Smooth muscle cell (in vitro differentiated cells): Measurements from ENCODE around the gene PCIF1. TPM values are rescaled to one million over a fixed set of nuclear protein-coding genes. Genes with fewer than 3 reads are reported as not detected.

Experiments used
- DNase-seq: peaks from one replicate; lab custom pipeline; 2025; ENCODE audit not compliant: unreplicated experiment; lab: John Stamatoyannopoulos, UW
- H2AFZ ChIP-seq: fragments of 200-600 bp; sonication (generic); 2 replicates; pipeline ENCODE4 v1.6.0; 2016; ENCODE audit warnings: antibody characterized with exemption, low read depth, mild to moderate bottlenecking
- H3F3A ChIP-seq: fragments of 200-600 bp; sonication (generic); 2 replicates; pipeline ENCODE4 v1.6.0; 2017; ENCODE audit warnings: antibody characterized with exemption, low read depth
- H3K27ac ChIP-seq: fragments of 200-600 bp; sonication (generic); 2 replicates; pipeline ENCODE4 v1.5.1; 2016; ENCODE audit warnings: low read depth, mild to moderate bottlenecking
- H3K27me3 ChIP-seq: fragments of 200-600 bp; sonication (generic); 2 replicates; pipeline ENCODE4 v1.6.1; 2016; ENCODE audit warnings: low read depth, mild to moderate bottlenecking
- H3K36me3 ChIP-seq: fragments of 200-600 bp; sonication (generic); 2 replicates; pipeline ENCODE4 v1.5.1; 2016; ENCODE audit warnings: low read depth
- H3K4me1 ChIP-seq: fragments of 200-600 bp; sonication (generic); 2 replicates; pipeline ENCODE4 v1.5.1; 2016; ENCODE audit warnings: low read depth
- H3K4me2 ChIP-seq: fragments of 200-600 bp; sonication (generic); 2 replicates; pipeline ENCODE4 v1.6.0; 2016; ENCODE audit warnings: mild to moderate bottlenecking
- H3K4me3 ChIP-seq: fragments of 200-600 bp; sonication (generic); 2 replicates; pipeline ENCODE4 v1.5.1; 2016; ENCODE audit warnings: mild to moderate bottlenecking
- H3K79me2 ChIP-seq: fragments of 200-600 bp; sonication (generic); 2 replicates; pipeline ENCODE4 v1.6.0; 2016; ENCODE audit warnings: low read depth, mild to moderate bottlenecking
- H3K9ac ChIP-seq: fragments of 200-600 bp; sonication (generic); 2 replicates; pipeline ENCODE4 v1.6.0; 2016; ENCODE audit warnings: low read depth
- H3K9me3 ChIP-seq: fragments of 200-600 bp; sonication (generic); replicated peaks from 2 replicates; pipeline ENCODE4 v1.5.1; 2016; ENCODE audit warnings: low read depth
- H4K20me1 ChIP-seq: fragments of 200-600 bp; sonication (generic); 2 replicates; pipeline ENCODE4 v1.6.0; 2016; ENCODE audit warnings: low read depth
- WGBS: methylation state at CpG from one replicate; pipeline ENCODE4 v1.1.7; 2016; ENCODE audit warnings: low lambda C conversion rate; 5-methylcytosine and 5-hydroxymethylcytosine counted together
- polyA plus RNA-seq: library from polyadenylated mRNA; unstranded; fragments of >200 nt; fragmentation: Nextera tagmentation; extraction: Ambion mirVana; gene quantifications from 2 replicates; pipeline ENCODE4 v1.2.1, GENCODE V29; 2016
- total RNA-seq: library from RNA; depleted of rRNA; stranded (reverse); fragments of >200 nt; gene quantifications from 2 replicates; pipeline ENCODE4 v1.2.3, GENCODE V29; 2014
- TF ChIP-seq, protein P1 (sequence below): fragments of 200-600 bp; sonication (generic); IDR thresholded peaks from 2 replicates; pipeline ENCODE4 v1.5.1; 2017; ENCODE audit warnings: borderline replicate concordance, mild to moderate bottlenecking, antibody characterized with exemption; ENCODE audit not compliant: insufficient read depth, poor library complexity, severe bottlenecking

Gene PCIF1
- total and polyA plus RNA-seq, 2 experiments from 2014 or later, result 13.5 to 38.9 TPM

DNA sequence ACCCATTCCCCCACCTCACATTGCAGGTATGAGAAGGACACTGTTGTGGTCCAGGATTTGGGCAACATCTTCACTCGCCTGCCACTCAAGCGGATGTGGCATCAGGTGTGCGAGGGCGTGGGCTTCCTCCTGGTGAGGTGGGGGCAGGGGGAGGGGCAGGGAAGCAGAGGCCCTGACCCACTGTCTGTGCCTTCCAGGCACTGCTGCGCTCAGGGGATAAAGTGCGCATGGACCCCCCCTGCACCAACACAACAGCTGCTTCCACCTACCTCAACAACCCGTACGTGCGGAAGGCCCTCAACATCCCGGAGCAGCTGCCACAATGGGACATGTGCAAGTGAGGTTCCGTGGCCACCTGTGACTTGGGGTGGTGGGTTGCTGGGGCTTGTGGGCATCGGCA, 39.7 kb upstream of the PCIF1 start:
- 93% methylated on average over 12 of the region's 12 CpGs for WGBS
- H2AFZ ChIP-seq, result no peak overlapping the region
- H3K36me3 ChIP-seq, result no peaks in the 10 kb centered on the region

DNA sequence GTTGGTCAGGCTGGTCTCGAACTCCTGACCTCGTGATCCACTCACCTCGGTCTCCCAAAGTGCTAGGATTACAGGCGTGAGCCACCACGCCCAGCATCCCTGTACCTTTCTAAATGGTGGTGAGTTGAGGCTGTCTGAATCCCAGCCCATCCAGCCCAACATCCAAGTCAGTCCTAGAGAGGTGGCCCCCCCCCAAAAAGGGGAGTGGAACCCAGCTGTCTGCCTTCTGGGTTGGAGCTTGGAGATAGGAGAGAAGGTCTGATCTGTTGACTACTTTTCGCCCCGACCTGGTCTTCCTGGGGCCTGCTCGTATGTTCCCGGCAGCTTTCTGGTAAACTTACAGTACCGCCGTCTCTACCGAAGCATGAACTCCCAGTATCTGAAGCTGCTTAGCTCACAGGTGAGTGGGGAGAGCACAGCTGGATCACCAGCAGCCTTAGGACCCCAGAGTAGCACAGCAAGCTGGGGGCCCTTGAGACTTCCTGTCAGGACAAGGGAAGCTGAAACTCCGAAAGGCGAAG, 37.8 kb upstream of the PCIF1 start:
- TF ChIP-seq, protein P1, sequence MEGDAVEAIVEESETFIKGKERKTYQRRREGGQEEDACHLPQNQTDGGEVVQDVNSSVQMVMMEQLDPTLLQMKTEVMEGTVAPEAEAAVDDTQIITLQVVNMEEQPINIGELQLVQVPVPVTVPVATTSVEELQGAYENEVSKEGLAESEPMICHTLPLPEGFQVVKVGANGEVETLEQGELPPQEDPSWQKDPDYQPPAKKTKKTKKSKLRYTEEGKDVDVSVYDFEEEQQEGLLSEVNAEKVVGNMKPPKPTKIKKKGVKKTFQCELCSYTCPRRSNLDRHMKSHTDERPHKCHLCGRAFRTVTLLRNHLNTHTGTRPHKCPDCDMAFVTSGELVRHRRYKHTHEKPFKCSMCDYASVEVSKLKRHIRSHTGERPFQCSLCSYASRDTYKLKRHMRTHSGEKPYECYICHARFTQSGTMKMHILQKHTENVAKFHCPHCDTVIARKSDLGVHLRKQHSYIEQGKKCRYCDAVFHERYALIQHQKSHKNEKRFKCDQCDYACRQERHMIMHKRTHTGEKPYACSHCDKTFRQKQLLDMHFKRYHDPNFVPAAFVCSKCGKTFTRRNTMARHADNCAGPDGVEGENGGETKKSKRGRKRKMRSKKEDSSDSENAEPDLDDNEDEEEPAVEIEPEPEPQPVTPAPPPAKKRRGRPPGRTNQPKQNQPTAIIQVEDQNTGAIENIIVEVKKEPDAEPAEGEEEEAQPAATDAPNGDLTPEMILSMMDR, result no peak
- Histone ChIP-seq H4K20me1 (no peaks in the 10 kb centered on the region), H3K27ac (no peak overlapping the region), H3K4me2 (no peak overlapping the region), H3K9me3 (no peaks in the 10 kb centered on the region), H3F3A (peaks cover 12% of the 10 kb centered on the region), H3K27me3 (no peaks in the 10 kb centered on the region), H3K4me1 (peaks cover 4% of the 10 kb centered on the region), H3K36me3 (no peaks in the 10 kb centered on the region), H3K4me3 (no peak overlapping the region), H3K9ac (no peak overlapping the region), H3K79me2 (peaks cover 4% of the 10 kb centered on the region), H2AFZ (no peak overlapping the region)
- DNase-seq, result no peak
- 98% methylated on average over 14 of the region's 14 CpGs for WGBS

More for the DNA sequence above, 39.7 kb upstream of the PCIF1 start:
- no peak for DNase-seq
- TF ChIP-seq, protein P1, result no peak
- peaks cover 9% of the 10 kb centered on the region for H3F3A ChIP-seq
- no peak overlapping the region for H3K4me2 ChIP-seq
- no peaks in the 10 kb centered on the region for H3K9me3 ChIP-seq
- H3K27me3 ChIP-seq, result no peaks in the 10 kb centered on the region
- H3K9ac ChIP-seq, result no peak overlapping the region
- no peak overlapping the region for H3K4me3 ChIP-seq
- peaks cover 6% of the 10 kb centered on the region for H3K4me1 ChIP-seq
- no peaks in the 10 kb centered on the region for H4K20me1 ChIP-seq
- peaks cover 5% of the 10 kb centered on the region for H3K79me2 ChIP-seq
- no peak overlapping the region for H3K27ac ChIP-seq

DNA sequence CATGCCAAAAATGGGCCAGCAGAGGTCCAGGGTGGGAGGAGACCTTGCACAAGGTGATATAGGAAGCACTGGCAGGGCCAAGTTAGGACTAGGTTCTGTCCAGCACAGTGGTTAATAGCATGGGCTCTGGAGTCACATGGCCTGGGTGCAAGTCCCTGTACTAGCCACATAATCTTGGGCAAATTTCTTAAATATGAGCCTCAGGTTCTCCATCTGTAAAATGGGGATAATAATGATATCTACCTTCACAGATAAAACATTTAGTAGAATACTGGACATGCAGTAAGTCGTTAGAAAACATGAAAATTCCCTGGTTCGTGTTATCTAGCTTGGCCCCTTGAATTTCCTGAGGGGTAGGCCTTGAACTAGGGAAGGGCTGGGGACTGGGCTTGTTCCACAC, 37.2 kb upstream of the PCIF1 start:
- TF ChIP-seq, protein P1, result no peak
- Histone ChIP-seq H2AFZ (no peak overlapping the region), H3K27ac (no peak overlapping the region), H3K36me3 (no peaks in the 10 kb centered on the region), H3K4me3 (no peak overlapping the region), H4K20me1 (no peaks in the 10 kb centered on the region), H3K27me3 (no peaks in the 10 kb centered on the region), H3K9me3 (no peaks in the 10 kb centered on the region), H3K79me2 (no peaks in the 10 kb centered on the region), H3F3A (peaks cover 12% of the 10 kb centered on the region), H3K9ac (no peak overlapping the region), H3K4me2 (no peak overlapping the region), H3K4me1 (no peaks in the 10 kb centered on the region)
- no peak for DNase-seq
- WGBS, result 95% methylated on average over 2 of the region's 2 CpGs

DNA sequence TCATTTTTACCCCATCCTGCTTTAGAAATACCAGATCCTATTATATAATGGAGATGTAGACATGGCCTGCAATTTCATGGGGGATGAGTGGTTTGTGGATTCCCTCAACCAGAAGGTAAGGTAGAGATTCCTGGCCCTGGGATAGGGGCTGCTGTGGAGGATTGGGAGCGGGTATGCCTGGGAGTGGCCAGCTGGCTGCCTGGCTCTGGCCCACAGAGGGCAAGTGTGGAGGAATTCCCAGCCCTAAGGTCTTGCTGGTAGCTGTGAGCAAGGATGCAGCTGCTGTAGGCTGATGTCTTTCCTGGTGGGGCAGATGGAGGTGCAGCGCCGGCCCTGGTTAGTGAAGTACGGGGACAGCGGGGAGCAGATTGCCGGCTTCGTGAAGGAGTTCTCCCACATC, 36.8 kb upstream of the PCIF1 start:
- no peak overlapping the region for H3K27ac ChIP-seq
- H3K27me3 ChIP-seq, result no peaks in the 10 kb centered on the region
- DNase-seq, result no peak
- H3K79me2 ChIP-seq, result no peaks in the 10 kb centered on the region
- H3K4me2 ChIP-seq, result no peak overlapping the region
- 100% methylated on average over 7 of the region's 7 CpGs for WGBS
- H2AFZ ChIP-seq, result no peak overlapping the region
- TF ChIP-seq, protein P1, result no peak
- no peaks in the 10 kb centered on the region for H3K9me3 ChIP-seq
- H3K36me3 ChIP-seq, result no peaks in the 10 kb centered on the region
- no peaks in the 10 kb centered on the region for H3K4me1 ChIP-seq
- H3K4me3 ChIP-seq, result no peak overlapping the region
- H3F3A ChIP-seq, result peaks cover 12% of the 10 kb centered on the region
- no peak overlapping the region for H3K9ac ChIP-seq
- H4K20me1 ChIP-seq, result no peaks in the 10 kb centered on the region
